ENCODE data around the gene MYOM1.

DNA sequence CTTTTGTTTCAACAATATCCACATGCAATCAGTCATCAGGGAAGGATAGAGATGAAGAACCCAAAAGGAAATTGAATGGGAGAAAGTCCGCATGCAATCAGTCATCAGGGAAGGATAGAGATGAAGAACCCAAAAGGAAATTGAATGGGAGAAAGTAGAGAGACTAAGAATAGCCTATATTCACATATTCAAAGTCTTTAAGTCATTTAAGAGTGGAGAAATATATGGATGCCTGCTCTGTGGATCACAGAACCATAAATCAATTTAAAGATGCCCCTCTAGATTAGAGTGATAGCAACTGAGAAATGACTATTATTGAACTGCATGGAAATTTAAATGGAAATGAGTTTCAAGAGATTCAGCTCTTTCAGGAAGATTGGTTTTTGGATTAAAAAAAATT, 116.8 kb downstream of the MYOM1 start:
- no peak for TF ChIP-seq EP300 (IDR thresholded peaks at IDR 0.05; ENCODE audit: borderline replicate concordance)
- TF ChIP-seq, protein P1, sequence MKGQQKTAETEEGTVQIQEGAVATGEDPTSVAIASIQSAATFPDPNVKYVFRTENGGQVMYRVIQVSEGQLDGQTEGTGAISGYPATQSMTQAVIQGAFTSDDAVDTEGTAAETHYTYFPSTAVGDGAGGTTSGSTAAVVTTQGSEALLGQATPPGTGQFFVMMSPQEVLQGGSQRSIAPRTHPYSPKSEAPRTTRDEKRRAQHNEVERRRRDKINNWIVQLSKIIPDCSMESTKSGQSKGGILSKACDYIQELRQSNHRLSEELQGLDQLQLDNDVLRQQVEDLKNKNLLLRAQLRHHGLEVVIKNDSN (IDR thresholded peaks at IDR 0.05) = no peak
- TF ChIP-seq CEBPB (IDR thresholded peaks at IDR 0.05) = no peak

Data from Ishikawa (cell line).